K562 (cell line): ENCODE data around the gene FYB1. TPM values are rescaled to one million over a fixed set of nuclear protein-coding genes. Genes with fewer than 3 reads are reported as not detected.

Source experiments
- BRD4 ChIP-seq: fragments of 200-600 bp; sonication (generic); IDR thresholded peaks from 2 replicates; pipeline ENCODE4 v1.6.1; 2017; ENCODE audit warnings: inconsistent platforms
- CCAR2 ChIP-seq: fragments of 200-400 bp; formaldehyde crosslinking; IDR thresholded peaks from 2 replicates; pipeline ENCODE4 v1.6.1; 2017; ENCODE audit warnings: mild to moderate bottlenecking, low read depth, low read length
- CXXC5 ChIP-seq: fragments of 250-450 bp; sonication (Bioruptor Pico); IDR thresholded peaks from 2 replicates; pipeline ENCODE4 v1.8.0; 2022; ENCODE audit warnings: inconsistent platforms, mild to moderate bottlenecking, moderate library complexity
- E2F5 ChIP-seq: sonication (generic); formaldehyde crosslinking; IDR thresholded peaks from 2 replicates; pipeline ENCODE4 v1.8.0; 2022; ENCODE audit warnings: mild to moderate bottlenecking, missing genetic modification reagents
- GATA2 ChIP-seq: sonication (generic); formaldehyde crosslinking; IDR thresholded peaks from 2 replicates; pipeline ENCODE4 v1.4.0; 2020; ENCODE audit warnings: mild to moderate bottlenecking, missing genetic modification reagents
- GATAD2A ChIP-seq: fragments of 450-650 bp; IDR thresholded peaks from 2 replicates; pipeline ENCODE4 v1.6.1; 2017
- JUN ChIP-seq, 2 experiments: sonication (generic) in 1 of 2; formaldehyde crosslinking in 1 of 2; IDR thresholded peaks; 2 replicates each; pipeline versions ENCODE4 v1.6.1 to v1.8.0; 2012 to 2022; ENCODE audit warnings: borderline replicate concordance in 2 of 2, mild to moderate bottlenecking in 2 of 2, improper control_type of control experiment in 1 of 2, low read depth in 1 of 2, low read length in 1 of 2, missing genetic modification reagents in 1 of 2
- MITF ChIP-seq: IDR thresholded peaks from 2 replicates; pipeline ENCODE4 v1.6.1; 2014; ENCODE audit warnings: antibody characterized with exemption
- NFIX ChIP-seq: fragments of 250-450 bp; sonication (Bioruptor Pico); IDR thresholded peaks from 2 replicates; pipeline ENCODE4 v1.4.0; 2020; ENCODE audit warnings: low read depth, mild to moderate bottlenecking, moderate library complexity
- NR2C1 ChIP-seq, 2 experiments: fragments of 450-650 bp; IDR thresholded peaks; 2 replicates each; pipeline ENCODE4 v1.6.1; 2017; ENCODE audit warnings: mild to moderate bottlenecking in 2 of 2, antibody characterized with exemption in 1 of 2, inconsistent platforms in 1 of 2, missing compliant biosample characterization in 1 of 2, missing genetic modification characterization in 1 of 2
- PTBP1 ChIP-seq: fragments of 200-400 bp; formaldehyde crosslinking; IDR thresholded peaks from 2 replicates; pipeline ENCODE4 v1.6.1; 2017; ENCODE audit warnings: low read depth, low read length
- SMARCB1 ChIP-seq: IDR thresholded peaks from 2 replicates; pipeline ENCODE4 v1.6.1; 2011; ENCODE audit warnings: improper control_type of control experiment, low read depth; ENCODE audit not compliant: insufficient read length
- STAT5A ChIP-seq: IDR thresholded peaks from 2 replicates; pipeline ENCODE4 v1.6.1; 2012; ENCODE audit warnings: low read length, inconsistent platforms, borderline replicate concordance
- STAT5B ChIP-seq: fragments of 250-450 bp; sonication (Bioruptor Pico); IDR thresholded peaks from 2 replicates; pipeline ENCODE4 v1.8.0; 2021; ENCODE audit warnings: mild to moderate bottlenecking, inconsistent platforms
- TAF7 ChIP-seq: fragments of 450-650 bp; IDR thresholded peaks from 2 replicates; pipeline ENCODE4 v1.6.1; 2016; ENCODE audit warnings: missing genetic modification characterization, missing compliant biosample characterization
- VEZF1 ChIP-seq: fragments of 200-800 bp; sonication (Bioruptor generic); IDR thresholded peaks from 2 replicates; pipeline ENCODE4 v1.6.1; 2017; ENCODE audit warnings: missing genetic modification characterization, missing compliant biosample characterization
- XRCC4 ChIP-seq: IDR thresholded peaks from one replicate; pipeline ENCODE4 v1.6.1; 2011; ENCODE audit not compliant: insufficient read depth, insufficient read length; ENCODE audit errors: extremely low read depth
- ZBTB8A ChIP-seq: fragments of 450-650 bp; IDR thresholded peaks from 2 replicates; pipeline ENCODE4 v1.6.1; 2018; ENCODE audit warnings: mild to moderate bottlenecking, moderate library complexity; ENCODE audit not compliant: partially characterized antibody
- ZNF324 ChIP-seq: fragments of 250-450 bp; sonication (Bioruptor Pico); IDR thresholded peaks from 2 replicates; pipeline ENCODE4 v1.4.0; 2020; ENCODE audit warnings: mild to moderate bottlenecking
- polyA plus RNA-seq, 8 experiments: library from polyadenylated mRNA; depleted of rRNA in 4 of 8; stranded (reverse) in 5 of 8; unstranded in 3 of 8; fragments of >200 nt; fragmentation: Nextera tagmentation in 2 of 8; fragmentation: Illumina TruSeq in 1 of 8; extraction: Ambion mirVana in 2 of 8; extraction: Trizol in 1 of 8; gene quantifications; 2 replicates each; pipeline versions ENCODE4 v1.2.1 to v1.2.3, GENCODE V29; 2011 to 2014; ENCODE audit warnings: inconsistent platforms in 1 of 8, missing spikeins in 1 of 8
- total RNA-seq, 7 experiments: library from RNA; depleted of rRNA in 6 of 7; stranded (reverse); fragments of >200 nt in 6 of 7; fragmentation: Illumina TruSeq in 2 of 7; extraction: Trizol in 2 of 7; gene quantifications; 2 replicates each; pipeline versions ENCODE4 v1.2.1 to v1.2.3, GENCODE V29; 2011 to 2021; ENCODE audit warnings: low replicate concordance in 1 of 7
- TF ChIP-seq, protein P1 (sequence below), 2 experiments: fragments of 200-800 bp in 1 of 2; sonication (Bioruptor generic) in 1 of 2; sonication (generic) in 1 of 2; formaldehyde crosslinking in 1 of 2; IDR thresholded peaks in 1 of 2; conservative IDR thresholded peaks in 1 of 2; 2 replicates each; pipeline versions ENCODE4 v1.5.0 to v1.6.1; 2016 to 2020; ENCODE audit warnings: missing compliant biosample characterization in 1 of 2, missing genetic modification characterization in 1 of 2, missing genetic modification reagents in 1 of 2

Gene FYB1
- total and polyA plus RNA-seq, 9 of the 15 experiments (the other 6 are each of a cell fraction or from before 2014, with no cell fraction given), result 4.7 to 31.5 (median 9.7) TPM

- TF ChIP-seq, protein P1, sequence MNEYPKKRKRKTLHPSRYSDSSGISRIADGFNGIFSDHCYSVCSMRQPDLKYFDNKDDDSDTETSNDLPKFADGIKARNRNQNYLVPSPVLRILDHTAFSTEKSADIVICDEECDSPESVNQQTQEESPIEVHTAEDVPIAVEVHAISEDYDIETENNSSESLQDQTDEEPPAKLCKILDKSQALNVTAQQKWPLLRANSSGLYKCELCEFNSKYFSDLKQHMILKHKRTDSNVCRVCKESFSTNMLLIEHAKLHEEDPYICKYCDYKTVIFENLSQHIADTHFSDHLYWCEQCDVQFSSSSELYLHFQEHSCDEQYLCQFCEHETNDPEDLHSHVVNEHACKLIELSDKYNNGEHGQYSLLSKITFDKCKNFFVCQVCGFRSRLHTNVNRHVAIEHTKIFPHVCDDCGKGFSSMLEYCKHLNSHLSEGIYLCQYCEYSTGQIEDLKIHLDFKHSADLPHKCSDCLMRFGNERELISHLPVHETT (CRISPR knock-in tag; conservative IDR thresholded peaks at IDR 0.05 in 1 of 2, IDR thresholded peaks at IDR 0.05 in 1 of 2), result peak in 1 of 2 experiments; percentile 77; a peak in 2 of 4 replicates
- TF ChIP-seq GATA2, result no peak
- TF ChIP-seq PTBP1, result no peak
- TF ChIP-seq CXXC5 (CRISPR knock-in tag), result peak; percentile 82
- TF ChIP-seq XRCC4, result no peak
- TF ChIP-seq ZNF324, result 0 out of 2 replicates have a peak, but pooled peaks have one; percentile 34
- no peak for TF ChIP-seq BRD4
- no peak for TF ChIP-seq STAT5B
- TF ChIP-seq ZBTB8A, result no peak
- TF ChIP-seq NFIX (CRISPR knock-in tag), result peak; percentile 50; the same call in 1 of the 2 replicates
- no peak for TF ChIP-seq E2F5
- no peak for TF ChIP-seq CCAR2
- TF ChIP-seq NR2C1 (IDR thresholded peaks at IDR 0.05), result no peak
- TF ChIP-seq NR2C1 (tag; IDR thresholded peaks at IDR 0.05), result peak; percentile 83
- peak; percentile 42; the same call in 1 of the 2 replicates for TF ChIP-seq TAF7 (tag)
- TF ChIP-seq MITF, result no peak
- no peak for TF ChIP-seq SMARCB1
- TF ChIP-seq STAT5A, result no peak
- TF ChIP-seq VEZF1 (CRISPR knock-in tag), result no peak
- no peak for TF ChIP-seq JUN (IDR thresholded peaks at IDR 0.05; ENCODE audit: borderline replicate concordance, low read depth, low read length)
- TF ChIP-seq JUN (CRISPR knock-in tag; IDR thresholded peaks at IDR 0.05; ENCODE audit: borderline replicate concordance), result no peak
- no peak for TF ChIP-seq GATAD2A
These were observed 69.4 kb downstream of the FYB1 start (continued) for GRCh38 chr5:39149966-39150365.
